ENCODE data around the gene NAXD. TPM values are rescaled to one million over a fixed set of nuclear protein-coding genes. Genes with fewer than 3 reads are reported as not detected.
"Not testable (repeated sequence)": the region's sequence is repeated elsewhere in the genome, so short reads cannot be mapped to it uniquely, and the experiment has no call there.

Gene NAXD
- total RNA-seq (2012; rRNA removed) = 12.4 and 14.6 TPM in 2 replicates

DNA sequence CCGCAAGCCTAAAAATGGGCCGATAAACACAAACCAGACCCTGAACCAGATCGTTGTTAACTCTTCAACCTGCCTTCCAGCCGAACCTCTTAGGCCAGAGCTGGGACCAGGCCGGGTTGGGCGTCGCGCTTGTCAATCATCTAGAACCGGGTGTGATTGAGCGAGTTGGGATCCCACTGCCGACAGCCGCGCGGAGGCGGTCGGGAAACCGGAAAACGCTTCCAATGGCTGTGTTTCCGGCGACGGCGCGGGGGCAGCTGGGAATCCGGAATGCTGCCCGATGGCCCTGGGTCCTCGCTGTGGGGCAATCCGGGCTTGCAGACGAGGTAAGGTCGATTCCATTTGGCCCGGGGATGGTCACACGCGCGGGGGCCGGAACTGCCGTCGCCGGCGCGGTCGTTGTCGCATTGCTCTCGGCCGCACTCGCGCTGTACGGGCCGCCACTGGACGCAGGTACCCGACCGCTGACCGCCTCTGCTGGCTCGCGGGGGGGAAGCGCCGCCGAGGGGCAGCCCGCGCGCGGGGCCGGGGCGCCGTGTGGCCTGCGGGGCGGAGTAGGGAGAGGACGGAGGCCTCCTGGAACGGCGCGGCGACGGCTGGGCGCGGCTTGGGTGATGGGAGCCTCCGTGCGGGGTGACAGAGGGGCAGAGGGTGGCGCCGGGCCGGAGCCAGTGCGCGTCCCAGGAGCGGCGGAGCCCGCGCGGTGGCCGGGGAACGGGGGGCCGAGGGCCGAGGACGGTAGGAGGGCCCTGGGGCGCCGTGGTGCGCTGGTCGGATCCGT is at the start of gene NAXD:
TSS of gene NAXD (plus strand) at position 224 of the 781 bp plus-strand sequence. CDS start at position 281, 57 bp downstream.
- H3K36me3 ChIP-seq (ENCODE audit: insufficient read depth, low read length) = no peaks in the 10 kb centered on the region
- H3K9ac ChIP-seq (ENCODE audit: low read depth, low read length) = peak within 1 kb of the TSS; percentile 97

DNA sequence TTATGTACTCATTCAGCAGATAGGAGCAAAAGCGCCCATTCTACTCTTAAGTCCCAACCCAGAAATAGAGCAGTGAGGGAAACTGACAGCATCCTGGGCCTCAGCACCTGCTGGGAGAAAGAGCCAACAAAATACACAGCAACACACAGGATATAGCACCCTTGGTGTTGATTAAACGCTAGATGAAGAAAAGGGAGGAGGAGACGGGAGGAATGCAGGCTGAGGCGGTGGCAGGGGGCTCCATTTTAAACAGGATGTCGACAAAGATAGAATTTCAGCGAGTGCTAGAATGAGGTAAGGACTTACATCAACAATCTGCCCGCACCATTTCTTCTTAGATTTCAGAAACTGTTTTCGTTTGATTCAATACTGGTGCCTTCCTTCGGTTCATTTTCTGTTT is 49.2 kb upstream of the NAXD start:
- Histone ChIP-seq H3K4me2 (ENCODE audit: low read length) (no peak overlapping the region), H3K36me3 (ENCODE audit: insufficient read depth, low read length) (no peaks in the 10 kb centered on the region), H3K4me1 (ENCODE audit: control insufficient read depth, insufficient read depth, low read length) (peaks cover 8% of the 10 kb centered on the region), H3K4me3 (ENCODE audit: low read length) (no peak overlapping the region), H3K9ac (ENCODE audit: low read depth, low read length) (no peak overlapping the region), H3K27me3 (ENCODE audit: control insufficient read depth, insufficient read depth, low read length) (peaks cover 30% of the 10 kb centered on the region), H3K9me3 (replicated peaks; ENCODE audit: low read length) (no peaks in the 10 kb centered on the region)

More for the DNA sequence above, at the start of gene NAXD:
- Histone ChIP-seq H3K9me3 (replicated peaks; ENCODE audit: low read length) (no peaks in the 10 kb centered on the region), H3K4me3 (ENCODE audit: low read length) (peak within 1 kb of the TSS; percentile 88), H3K4me2 (ENCODE audit: low read length) (peak within 1 kb of the TSS; percentile 97), H3K4me1 (ENCODE audit: control insufficient read depth, insufficient read depth, low read length) (peaks cover 21% of the 10 kb centered on the region), H3K27me3 (ENCODE audit: control insufficient read depth, insufficient read depth, low read length) (no peaks in the 10 kb centered on the region)

DNA sequence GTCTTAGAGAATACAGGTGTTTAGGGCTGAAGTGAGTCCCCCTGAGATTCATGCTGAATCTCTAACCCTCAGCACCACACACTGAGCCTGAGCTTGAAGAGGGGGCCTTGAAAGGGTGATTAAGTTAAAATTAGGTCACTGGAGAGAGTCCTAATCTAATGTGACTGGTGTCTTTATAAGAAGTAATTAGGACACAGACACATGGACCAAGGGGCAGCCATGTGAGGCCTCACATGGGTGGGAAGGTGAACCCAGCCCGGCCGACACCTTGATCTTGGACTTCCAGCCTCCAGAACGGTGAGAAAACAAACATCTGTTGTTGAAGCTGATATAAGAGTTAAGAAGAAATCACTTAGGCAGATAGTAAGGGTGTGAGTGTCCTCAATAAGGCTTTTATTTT is 46.7 kb upstream of the NAXD start:
- no peak overlapping the region for H3K4me2 ChIP-seq (ENCODE audit: low read length)

DNA sequence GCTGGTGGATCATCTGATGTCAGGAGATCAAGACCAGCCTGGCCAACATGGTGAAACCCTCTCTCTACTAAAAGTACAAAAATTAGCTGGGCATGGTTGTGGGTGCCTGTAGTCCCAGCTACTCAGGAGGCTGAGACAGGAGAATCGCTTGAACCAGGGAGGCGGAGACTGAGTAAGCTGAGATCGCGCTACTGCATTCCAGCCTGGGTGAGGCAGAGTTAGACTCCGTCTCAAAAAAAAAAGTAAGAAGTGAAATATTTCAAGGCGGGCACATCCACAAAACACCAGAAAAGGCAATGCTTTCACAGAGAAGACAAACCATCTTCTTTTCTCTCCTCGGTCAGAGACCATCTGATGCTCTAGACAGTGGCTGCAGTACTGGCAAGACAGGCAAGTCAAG is 45.4 kb upstream of the NAXD start:
- not testable (repeated sequence) for H3K9me3 ChIP-seq (replicated peaks; ENCODE audit: low read length); H3K4me3 ChIP-seq (ENCODE audit: low read length)

More for the DNA sequence above, 46.7 kb upstream of the NAXD start:
- Histone ChIP-seq H3K27me3 (ENCODE audit: control insufficient read depth, insufficient read depth, low read length) (peaks cover 54% of the 10 kb centered on the region), H3K36me3 (ENCODE audit: insufficient read depth, low read length) (no peaks in the 10 kb centered on the region), H3K9ac (ENCODE audit: low read depth, low read length) (no peak overlapping the region), H3K9me3 (replicated peaks; ENCODE audit: low read length) (no peaks in the 10 kb centered on the region), H3K4me1 (ENCODE audit: control insufficient read depth, insufficient read depth, low read length) (no peaks in the 10 kb centered on the region), H3K4me3 (ENCODE audit: low read length) (no peak overlapping the region)

DNA sequence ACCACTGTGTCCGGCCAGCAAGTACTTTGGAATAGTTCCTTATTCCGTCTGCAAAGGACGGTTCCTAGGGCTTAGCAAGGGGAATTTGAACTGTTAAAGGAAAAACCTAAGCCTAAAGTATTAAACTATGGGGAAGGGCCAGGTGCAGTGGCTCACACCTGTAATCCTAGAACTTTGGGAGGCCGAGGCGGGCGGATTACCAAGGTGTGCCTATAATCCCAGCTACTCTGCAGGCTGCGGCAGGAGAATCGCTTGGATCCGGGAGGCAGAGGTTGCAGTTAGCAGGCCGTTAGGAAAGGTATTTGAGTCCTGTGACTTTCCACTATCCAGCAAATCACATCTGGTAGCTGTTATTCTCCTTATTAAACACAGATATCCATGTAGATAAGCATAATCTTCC is 44.5 kb upstream of the NAXD start:
- Histone ChIP-seq H3K4me3 (ENCODE audit: low read length) (no peak overlapping the region), H3K9ac (ENCODE audit: low read depth, low read length) (no peak overlapping the region), H3K36me3 (ENCODE audit: insufficient read depth, low read length) (no peaks in the 10 kb centered on the region), H3K4me2 (ENCODE audit: low read length) (no peak overlapping the region), H3K27me3 (ENCODE audit: control insufficient read depth, insufficient read depth, low read length) (peaks cover 73% of the 10 kb centered on the region), H3K9me3 (replicated peaks; ENCODE audit: low read length) (no peaks in the 10 kb centered on the region), H3K4me1 (ENCODE audit: control insufficient read depth, insufficient read depth, low read length) (peaks cover 4% of the 10 kb centered on the region)

More for the DNA sequence above, 45.4 kb upstream of the NAXD start:
- not testable (repeated sequence) for H3K9ac ChIP-seq (ENCODE audit: low read depth, low read length); H3K4me1 ChIP-seq (ENCODE audit: control insufficient read depth, insufficient read depth, low read length); H3K36me3 ChIP-seq (ENCODE audit: insufficient read depth, low read length); H3K4me2 ChIP-seq (ENCODE audit: low read length)
- peaks cover 64% of the 10 kb centered on the region for H3K27me3 ChIP-seq (ENCODE audit: control insufficient read depth, insufficient read depth, low read length)

DNA sequence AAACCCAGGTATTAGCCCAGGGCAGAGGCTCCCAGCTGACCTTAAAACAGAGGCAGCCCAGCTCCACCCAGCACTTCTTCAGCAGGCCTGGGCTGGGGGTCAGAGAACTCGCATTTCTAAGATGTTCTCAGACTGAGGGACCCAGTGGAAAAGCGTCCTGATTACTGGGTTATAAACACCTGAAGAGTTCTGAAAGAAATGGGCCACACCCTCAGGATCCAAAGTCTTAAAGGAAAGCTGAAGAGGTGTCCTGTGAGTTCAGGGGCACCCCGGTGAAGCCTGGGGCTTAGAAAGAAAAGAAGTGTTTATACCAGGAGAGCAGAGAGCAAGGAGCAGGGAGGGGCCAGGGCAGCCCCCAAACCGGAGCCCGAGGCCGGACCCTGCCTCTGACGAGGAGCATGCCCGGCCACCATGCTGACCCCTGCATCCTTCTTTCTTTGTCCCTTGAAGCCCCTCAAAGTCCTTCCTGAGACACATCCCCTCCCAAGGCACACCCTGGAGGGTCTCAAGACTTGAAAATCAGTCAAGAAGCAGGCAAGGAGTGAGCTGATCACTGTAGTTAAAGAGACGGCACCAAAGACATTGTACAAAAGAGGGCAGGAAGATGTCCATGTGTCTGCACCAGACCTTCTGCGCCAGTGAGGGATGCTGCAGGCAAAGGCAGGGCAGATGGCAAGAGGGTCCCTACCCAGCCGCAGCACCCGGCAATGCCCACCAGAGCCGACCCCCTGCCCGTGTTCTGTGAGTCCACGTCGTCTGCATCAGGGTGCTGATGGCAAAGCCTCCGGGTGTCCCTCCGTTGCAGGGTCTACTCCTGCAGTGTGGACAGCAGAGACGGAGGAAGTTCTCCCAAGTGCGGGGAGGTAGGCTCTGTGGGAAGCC is 43.2 kb upstream of the NAXD start:
- H3K9me3 ChIP-seq (replicated peaks; ENCODE audit: low read length) = no peaks in the 10 kb centered on the region
- H3K36me3 ChIP-seq (ENCODE audit: insufficient read depth, low read length) = no peaks in the 10 kb centered on the region
- H3K4me2 ChIP-seq (ENCODE audit: low read length) = no peak overlapping the region
- H3K9ac ChIP-seq (ENCODE audit: low read depth, low read length) = no peak overlapping the region
- no peak overlapping the region for H3K4me3 ChIP-seq (ENCODE audit: low read length)
- peaks cover 4% of the 10 kb centered on the region for H3K4me1 ChIP-seq (ENCODE audit: control insufficient read depth, insufficient read depth, low read length)
- peaks cover 78% of the 10 kb centered on the region for H3K27me3 ChIP-seq (ENCODE audit: control insufficient read depth, insufficient read depth, low read length)

DNA sequence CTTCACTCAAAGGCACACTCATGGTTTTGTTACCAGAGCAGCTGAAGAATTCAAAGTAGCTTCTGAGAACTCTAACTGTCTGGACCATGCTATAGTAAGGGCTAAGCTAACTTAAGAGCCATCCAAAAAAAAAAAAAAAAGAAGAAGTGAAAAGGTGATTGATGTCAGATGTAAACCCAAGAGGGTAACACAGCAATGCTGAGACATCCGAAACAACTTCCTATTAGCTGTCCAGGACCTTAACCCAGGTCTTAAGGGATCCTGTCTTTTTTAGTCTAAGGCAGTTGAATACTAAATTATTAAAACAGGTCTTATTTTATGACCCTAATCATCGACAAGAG is 42.6 kb upstream of the NAXD start:
- H3K9ac ChIP-seq (ENCODE audit: low read depth, low read length) = no peak overlapping the region
- peaks cover 76% of the 10 kb centered on the region for H3K27me3 ChIP-seq (ENCODE audit: control insufficient read depth, insufficient read depth, low read length)
- no peaks in the 10 kb centered on the region for H3K36me3 ChIP-seq (ENCODE audit: insufficient read depth, low read length)
- peaks cover 4% of the 10 kb centered on the region for H3K4me1 ChIP-seq (ENCODE audit: control insufficient read depth, insufficient read depth, low read length)
- H3K4me2 ChIP-seq (ENCODE audit: low read length) = no peak overlapping the region
- no peaks in the 10 kb centered on the region for H3K9me3 ChIP-seq (replicated peaks; ENCODE audit: low read length)
- no peak overlapping the region for H3K4me3 ChIP-seq (ENCODE audit: low read length)

DNA sequence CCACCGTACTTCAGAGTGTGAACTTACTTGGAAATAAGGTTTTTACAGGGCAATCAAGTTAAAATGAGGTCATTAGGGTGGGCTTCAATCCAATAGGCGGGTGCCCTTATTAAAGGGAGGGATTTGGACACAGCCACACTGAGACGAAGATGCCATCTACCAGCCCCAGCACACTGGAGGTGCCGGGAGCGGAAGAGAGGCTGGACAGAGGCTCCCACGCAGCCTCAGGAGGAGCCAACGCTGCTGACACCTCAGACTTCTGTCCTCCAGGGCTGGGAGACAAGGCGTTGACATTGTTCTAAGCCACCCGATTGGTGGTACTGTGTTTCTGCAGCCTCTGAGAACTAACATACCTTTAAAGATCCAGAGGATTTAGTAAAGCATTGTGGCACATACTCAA is 41.2 kb upstream of the NAXD start:
- H3K27me3 ChIP-seq (ENCODE audit: control insufficient read depth, insufficient read depth, low read length) = peaks cover 67% of the 10 kb centered on the region
- no peak overlapping the region for H3K9ac ChIP-seq (ENCODE audit: low read depth, low read length)
- no peak overlapping the region for H3K4me2 ChIP-seq (ENCODE audit: low read length)
- H3K4me3 ChIP-seq (ENCODE audit: low read length) = no peak overlapping the region
- H3K36me3 ChIP-seq (ENCODE audit: insufficient read depth, low read length) = no peaks in the 10 kb centered on the region
- no peaks in the 10 kb centered on the region for H3K9me3 ChIP-seq (replicated peaks; ENCODE audit: low read length)
- peaks cover 4% of the 10 kb centered on the region for H3K4me1 ChIP-seq (ENCODE audit: control insufficient read depth, insufficient read depth, low read length)

DNA sequence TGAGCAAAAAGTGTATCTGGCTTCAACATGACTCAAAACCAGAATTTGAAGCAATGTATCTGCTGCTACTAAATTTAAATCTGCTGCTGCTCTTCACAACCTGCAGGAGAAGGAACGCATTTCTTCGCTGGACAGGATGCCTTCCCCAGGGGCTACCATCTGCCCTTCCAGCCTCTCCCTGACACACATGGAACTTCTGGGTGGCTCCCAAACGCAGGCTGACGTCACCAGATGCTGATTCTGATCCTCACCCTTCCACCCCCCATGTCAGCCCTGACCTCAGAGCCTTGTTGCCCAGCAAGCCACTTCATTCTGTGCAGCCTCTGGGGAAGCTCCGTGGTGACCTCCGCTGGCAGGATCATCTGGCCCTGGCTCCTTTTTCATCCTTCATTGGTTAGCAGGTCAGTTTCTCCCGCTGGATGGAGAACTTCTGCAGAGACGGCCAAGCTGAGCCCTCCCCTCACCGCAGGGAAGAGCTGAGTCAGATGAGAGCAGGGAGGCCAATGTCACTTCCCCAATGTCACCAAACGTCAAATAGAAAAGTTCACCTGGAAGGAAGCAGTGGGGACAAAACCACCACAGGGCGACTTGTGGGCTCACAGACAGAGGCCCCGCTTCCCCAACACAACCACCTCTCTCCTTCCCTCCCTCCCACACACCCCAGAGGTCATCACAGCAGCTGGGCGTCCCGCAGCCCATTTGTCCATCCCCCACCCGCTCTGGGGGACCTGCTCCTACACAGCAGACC is 39.8 kb upstream of the NAXD start:
- no peak overlapping the region for H3K9ac ChIP-seq (ENCODE audit: low read depth, low read length)

DNA sequence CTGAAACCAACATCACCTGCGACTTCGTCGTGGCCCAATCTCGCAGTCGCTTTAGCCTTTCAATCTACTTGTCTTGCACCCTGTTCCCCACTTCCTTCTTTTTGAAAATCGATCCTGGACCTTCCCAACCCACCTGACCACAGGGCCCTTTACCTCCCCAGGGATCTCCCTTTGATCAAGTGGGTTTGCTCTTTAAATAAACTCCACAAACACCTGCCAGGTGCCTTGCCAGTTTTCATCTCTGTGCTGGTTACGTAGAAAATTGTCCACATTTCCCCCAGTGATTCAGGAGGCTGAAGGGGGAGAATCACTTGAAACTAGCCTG is 39.3 kb upstream of the NAXD start:
- Histone ChIP-seq H3K36me3 (ENCODE audit: insufficient read depth, low read length) (no peaks in the 10 kb centered on the region), H3K9me3 (replicated peaks; ENCODE audit: low read length) (no peaks in the 10 kb centered on the region), H3K27me3 (ENCODE audit: control insufficient read depth, insufficient read depth, low read length) (peaks cover 62% of the 10 kb centered on the region), H3K9ac (ENCODE audit: low read depth, low read length) (no peak overlapping the region), H3K4me1 (ENCODE audit: control insufficient read depth, insufficient read depth, low read length) (peaks cover 4% of the 10 kb centered on the region), H3K4me2 (ENCODE audit: low read length) (no peak overlapping the region), H3K4me3 (ENCODE audit: low read length) (no peak overlapping the region)

More for the DNA sequence above, 39.8 kb upstream of the NAXD start:
- no peaks in the 10 kb centered on the region for H3K36me3 ChIP-seq (ENCODE audit: insufficient read depth, low read length)
- no peak overlapping the region for H3K4me3 ChIP-seq (ENCODE audit: low read length)
- no peaks in the 10 kb centered on the region for H3K9me3 ChIP-seq (replicated peaks; ENCODE audit: low read length)
- H3K4me1 ChIP-seq (ENCODE audit: control insufficient read depth, insufficient read depth, low read length) = peaks cover 4% of the 10 kb centered on the region
- peak overlapping the region; percentile 13 for H3K4me2 ChIP-seq (ENCODE audit: low read length)
- H3K27me3 ChIP-seq (ENCODE audit: control insufficient read depth, insufficient read depth, low read length) = peaks cover 64% of the 10 kb centered on the region

DNA sequence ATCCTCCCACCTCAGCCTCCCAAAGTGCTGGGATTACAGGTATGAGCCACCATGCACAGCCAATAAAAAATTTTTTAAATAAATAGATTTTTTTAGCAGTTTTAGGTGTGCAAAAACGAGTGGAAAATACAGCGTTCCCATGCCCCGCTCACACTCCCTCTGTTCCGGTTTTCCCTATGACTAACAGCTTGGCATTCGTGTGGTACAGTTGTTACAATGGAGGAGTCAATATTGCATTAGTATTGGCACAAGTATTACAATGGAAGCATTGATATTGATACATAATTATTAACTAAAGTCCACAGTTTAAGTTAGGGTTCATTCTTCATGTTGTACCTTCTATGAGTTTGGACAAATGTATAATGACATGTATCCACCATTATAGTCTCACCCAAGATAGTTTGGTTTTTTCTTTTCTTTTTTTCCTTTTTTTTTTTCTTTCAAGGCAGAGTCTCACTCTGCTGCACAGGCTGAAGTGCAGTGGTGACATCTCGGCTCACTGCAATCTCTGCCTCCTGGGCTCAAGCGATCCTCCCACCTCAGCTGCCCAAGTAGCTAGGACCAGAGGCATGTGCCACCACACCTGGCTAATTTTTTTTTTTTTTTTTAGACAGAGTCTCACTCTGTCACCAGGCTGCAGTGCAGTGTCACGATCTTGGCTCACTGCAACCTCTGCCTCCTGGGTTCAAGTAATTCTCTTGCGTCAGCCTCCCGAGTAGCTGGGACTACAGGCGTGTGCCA is 38.4 kb upstream of the NAXD start:
- H3K36me3 ChIP-seq (ENCODE audit: insufficient read depth, low read length) = no peaks in the 10 kb centered on the region
- no peak overlapping the region for H3K4me2 ChIP-seq (ENCODE audit: low read length)

More for the DNA sequence above, 38.4 kb upstream of the NAXD start:
- Histone ChIP-seq H3K27me3 (ENCODE audit: control insufficient read depth, insufficient read depth, low read length) (peaks cover 53% of the 10 kb centered on the region), H3K9me3 (replicated peaks; ENCODE audit: low read length) (no peaks in the 10 kb centered on the region), H3K4me3 (ENCODE audit: low read length) (no peak overlapping the region), H3K4me1 (ENCODE audit: control insufficient read depth, insufficient read depth, low read length) (peaks cover 4% of the 10 kb centered on the region), H3K9ac (ENCODE audit: low read depth, low read length) (no peak overlapping the region)
